BLaER1 treated with 17β-estradiol and CSF1 and Interleukin-3, amounts not matched to agents 10 nM and 100 nM (cell line): ENCODE data around the gene NPDC1.
A peak's percentile ranks its signal among the peaks of the same experiment; 100 is the strongest.

Experiments
- H3K27ac ChIP-seq, 11 experiments: shearing (Covaris generic); formaldehyde crosslinking; 2 replicates each; pipeline ENCODE4 v1.8.1; 2022
- H3K27me3 ChIP-seq, 11 experiments: shearing (Covaris generic); formaldehyde crosslinking; 2 replicates each; pipeline ENCODE4 v1.8.1; 2022
- H3K36me3 ChIP-seq, 11 experiments: shearing (Covaris generic); formaldehyde crosslinking; 2 replicates each; pipeline ENCODE4 v1.8.1; 2022
- H3K4me1 ChIP-seq, 10 experiments: shearing (Covaris generic); formaldehyde crosslinking; 2 replicates each; pipeline ENCODE4 v1.8.1; 2022
- H3K4me2 ChIP-seq, 11 experiments: shearing (Covaris generic); formaldehyde crosslinking; 2 replicates each; pipeline ENCODE4 v1.8.1; 2022
- H3K4me3 ChIP-seq, 10 experiments: shearing (Covaris generic); formaldehyde crosslinking; 2 replicates each; pipeline ENCODE4 v1.8.1; 2022
- H3K9ac ChIP-seq, 11 experiments: shearing (Covaris generic); formaldehyde crosslinking; 2 replicates each; pipeline ENCODE4 v1.8.1; 2022
- H3K9me3 ChIP-seq, 11 experiments: shearing (Covaris generic); formaldehyde crosslinking; replicated peaks in 1 of 11; 2 replicates each; pipeline ENCODE4 v1.8.1; 2022
- H4K20me1 ChIP-seq, 11 experiments: shearing (Covaris generic); formaldehyde crosslinking; 2 replicates each; pipeline ENCODE4 v1.8.1; 2022
- Cebpa-rat ChIP-seq, 11 experiments: shearing (Covaris generic); IDR thresholded peaks; 2 replicates each; pipeline ENCODE4 v1.8.1; 2022

The NPDC1 gene

DNA sequence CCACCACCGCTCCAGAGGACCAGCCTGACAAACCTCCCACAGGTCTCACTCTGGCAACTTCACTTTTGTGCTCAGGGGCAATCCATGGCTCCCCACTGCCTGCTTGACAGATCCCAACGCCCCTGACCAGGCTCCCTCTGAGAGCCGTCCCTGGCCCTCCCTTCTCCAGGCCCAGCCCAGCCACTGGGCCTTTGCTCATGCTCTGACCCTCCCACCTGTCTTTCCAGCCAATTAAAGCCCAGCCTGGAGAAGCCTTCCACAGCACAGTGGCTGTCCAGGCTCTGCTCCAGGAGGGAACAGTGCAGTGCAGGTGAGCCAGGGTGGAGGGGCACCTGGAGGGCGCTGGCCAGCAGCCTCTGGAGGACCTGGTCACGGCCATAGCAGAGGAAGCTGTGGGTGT is 4.6 kb upstream of the NPDC1 start:
- Histone ChIP-seq H3K36me3 (no peaks in the 10 kb centered on the region), H3K4me3 (no peak overlapping the region), H4K20me1 (peaks cover 0 to 83% (median 41%) of the 10 kb centered on the region in 11 experiments; a peak in 18 of 22 replicates), H3K4me1 (peaks cover 9 to 33% (median 23%) of the 10 kb centered on the region in 10 experiments; a peak in 19 of 20 replicates), H3K27me3 (peaks cover 87 to 99% (median 96%) of the 10 kb centered on the region in 11 experiments), H3K9me3 (no peaks in the 10 kb centered on the region), H3K9ac (no peak overlapping the region), H3K4me2 (no peak overlapping the region), H3K27ac (no peak overlapping the region)
- no peak for TF ChIP-seq Cebpa-rat (IDR thresholded peaks at IDR 0.05)

DNA sequence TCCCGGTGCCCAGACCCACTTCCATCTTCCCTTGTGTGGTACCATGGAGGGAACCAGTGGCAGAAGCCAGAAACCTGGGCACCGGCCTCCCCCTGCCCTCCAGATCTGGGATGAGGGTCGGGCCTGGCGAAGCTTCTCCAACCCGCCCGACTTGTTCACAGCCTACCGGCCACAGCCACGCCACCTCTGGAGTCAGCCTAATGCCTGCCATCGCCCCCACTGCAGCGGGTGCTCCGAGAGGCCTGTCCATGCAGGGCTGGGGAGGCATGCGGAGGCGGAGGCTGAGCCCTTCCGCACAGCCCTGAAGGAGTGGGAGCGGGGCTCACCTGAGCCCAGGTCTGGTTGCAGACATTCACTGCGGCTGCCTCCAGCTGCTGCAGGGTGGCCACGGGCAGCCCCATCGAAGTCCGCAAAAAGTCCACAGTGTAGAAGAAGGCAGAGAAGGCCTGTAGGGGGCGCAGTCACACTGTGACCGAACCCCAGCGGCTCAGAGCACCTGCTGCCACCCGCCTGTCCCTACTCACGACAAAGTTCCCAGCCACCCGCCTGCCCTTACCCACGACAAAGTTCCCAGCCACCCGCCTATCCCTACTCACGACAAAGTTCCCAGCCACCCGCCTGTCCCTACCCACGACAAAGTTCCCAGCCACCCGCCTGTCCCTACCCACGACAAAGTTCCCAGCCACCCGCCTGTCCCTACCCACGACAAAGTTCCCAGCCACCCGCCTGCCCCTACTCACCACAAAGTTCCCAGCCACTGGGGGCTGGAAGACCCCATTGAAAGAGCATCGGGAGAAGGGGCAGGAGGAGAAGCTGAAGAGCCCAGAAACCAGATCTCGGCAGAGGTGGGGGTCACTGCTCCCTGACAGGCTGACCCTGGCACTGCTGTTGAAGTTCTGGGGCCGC is 3.8 kb upstream of the NPDC1 start:
- Histone ChIP-seq H3K36me3 (no peaks in the 10 kb centered on the region), H4K20me1 (peaks cover 3 to 83% (median 49%) of the 10 kb centered on the region in 11 experiments; a peak in 21 of 22 replicates), H3K9me3 (no peaks in the 10 kb centered on the region), H3K4me2 (no peak overlapping the region), H3K27ac (no peak overlapping the region), H3K4me1 (peaks cover 16 to 41% (median 30%) of the 10 kb centered on the region in 10 experiments), H3K27me3 (peaks cover 79 to 99% (median 96%) of the 10 kb centered on the region in 11 experiments), H3K9ac (no peak overlapping the region), H3K4me3 (no peak overlapping the region)
- TF ChIP-seq Cebpa-rat (IDR thresholded peaks at IDR 0.05) = no peak

DNA sequence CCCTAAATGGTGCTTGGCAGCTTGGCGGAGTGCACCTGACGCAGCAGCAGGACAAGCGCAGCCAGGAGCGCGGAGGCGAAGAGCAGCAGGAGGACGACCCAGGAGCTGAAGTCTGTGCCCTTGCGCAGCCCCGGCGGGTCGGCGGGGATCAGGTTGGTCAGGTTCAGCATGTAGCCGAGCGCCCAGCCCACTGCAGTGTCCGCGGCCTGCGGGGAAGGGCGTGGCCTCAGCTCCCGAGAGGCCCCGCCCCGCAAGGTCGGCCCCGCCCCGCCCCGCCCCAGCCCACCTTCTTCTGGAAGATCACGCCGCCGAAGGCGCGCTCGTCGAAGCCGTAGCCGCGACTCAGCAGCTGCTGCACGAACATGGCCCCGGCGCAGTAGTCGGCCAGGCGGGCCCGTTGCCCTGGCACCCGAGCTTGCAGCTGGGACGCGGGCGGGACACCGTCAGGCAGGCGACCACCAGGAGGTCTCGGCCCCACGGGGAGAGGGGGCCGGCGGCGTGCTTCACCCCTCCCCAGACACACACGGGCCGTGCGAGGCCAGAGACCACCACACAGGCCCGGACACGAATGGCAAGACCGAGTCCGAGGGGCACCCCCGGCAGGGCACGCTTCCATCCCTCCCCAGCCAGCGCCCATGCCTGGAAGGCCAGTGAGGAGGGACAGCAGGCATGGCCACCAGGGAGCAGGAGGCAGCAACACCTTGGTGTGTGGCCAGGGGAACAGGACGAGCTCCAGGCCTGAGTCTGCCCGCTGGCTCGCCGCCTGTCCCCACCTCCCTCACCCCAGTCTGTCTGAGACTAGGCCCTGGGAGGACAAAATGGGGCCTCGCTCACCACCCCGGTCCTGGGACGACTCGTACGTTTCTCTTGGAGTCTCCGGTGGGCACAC is 2.9 kb upstream of the NPDC1 start:
- Histone ChIP-seq H4K20me1 (peaks cover 12 to 84% (median 58%) of the 10 kb centered on the region in 11 experiments; a peak in 21 of 22 replicates), H3K9me3 (no peaks in the 10 kb centered on the region), H3K4me3 (no peak overlapping the region), H3K27me3 (peaks cover 70 to 96% (median 89%) of the 10 kb centered on the region in 11 experiments), H3K36me3 (no peaks in the 10 kb centered on the region), H3K27ac (no peak overlapping the region), H3K9ac (no peak overlapping the region), H3K4me2 (no peak overlapping the region), H3K4me1 (peaks cover 25 to 50% (median 39%) of the 10 kb centered on the region in 10 experiments)
- TF ChIP-seq Cebpa-rat (IDR thresholded peaks at IDR 0.05) = no peak

DNA sequence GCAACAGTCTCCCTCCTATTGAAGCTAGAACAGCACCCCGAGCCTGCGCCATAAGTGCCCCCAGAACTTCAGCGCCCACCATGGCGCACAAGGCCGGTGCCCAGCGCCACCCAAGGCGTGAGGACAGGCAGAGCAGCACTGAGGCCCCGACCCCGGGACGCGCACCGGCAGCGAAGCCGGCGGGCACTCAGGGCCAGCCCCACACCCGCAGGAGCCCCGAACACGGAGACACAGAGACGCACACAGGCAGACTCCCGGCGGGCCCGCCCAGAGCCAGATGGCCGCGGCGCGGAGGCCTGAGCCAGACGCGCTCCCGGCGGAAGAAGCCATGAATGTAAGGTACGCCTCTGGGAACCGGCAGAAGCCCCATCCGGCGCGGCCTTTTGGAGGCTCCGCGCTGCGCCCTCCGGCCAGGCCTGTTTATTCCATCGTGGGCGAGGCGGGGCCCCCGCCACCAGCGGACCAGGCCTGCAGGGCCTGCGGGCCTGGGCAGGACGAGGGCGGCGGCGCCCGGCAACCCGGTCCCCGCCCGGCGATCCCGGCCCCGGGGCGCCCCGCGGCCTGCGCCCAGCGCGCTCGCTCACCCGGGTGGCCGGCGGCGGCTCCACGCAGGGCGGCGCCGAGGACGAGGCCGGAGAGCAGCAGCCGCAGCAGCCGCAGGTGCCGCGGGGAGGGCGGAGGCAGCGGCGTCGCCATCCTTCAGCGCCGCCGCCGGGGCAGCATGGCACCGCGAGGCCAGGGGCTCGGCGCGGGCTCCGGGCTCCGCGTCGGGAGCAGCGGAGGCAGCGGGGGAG is 486 bp downstream of the NPDC1 start:
- Histone ChIP-seq H3K4me1 (peaks cover 52 to 65% (median 60%) of the 10 kb centered on the region in 10 experiments), H3K27me3 (peaks cover 36 to 62% (median 55%) of the 10 kb centered on the region in 11 experiments), H3K36me3 (peaks cover 3 to 11% (median 5%) of the 10 kb centered on the region in 11 experiments; a peak in 11 of 22 replicates), H3K4me2 (peak overlapping the region; percentile 95 to 100 (median 99)), H3K4me3 (peak overlapping the region; percentile 72 to 86 (median 81)), H4K20me1 (peaks cover 37 to 85% (median 72%) of the 10 kb centered on the region in 11 experiments), H3K9ac (peak overlapping the region; percentile 61 to 84 (median 76)), H3K27ac (peak overlapping the region in 10 of 11 experiments; percentile 28 to 70 (median 56); a peak in 17 of 22 replicates), H3K9me3 (no peaks in the 10 kb centered on the region)
- TF ChIP-seq Cebpa-rat (IDR thresholded peaks at IDR 0.05) = no peak

DNA sequence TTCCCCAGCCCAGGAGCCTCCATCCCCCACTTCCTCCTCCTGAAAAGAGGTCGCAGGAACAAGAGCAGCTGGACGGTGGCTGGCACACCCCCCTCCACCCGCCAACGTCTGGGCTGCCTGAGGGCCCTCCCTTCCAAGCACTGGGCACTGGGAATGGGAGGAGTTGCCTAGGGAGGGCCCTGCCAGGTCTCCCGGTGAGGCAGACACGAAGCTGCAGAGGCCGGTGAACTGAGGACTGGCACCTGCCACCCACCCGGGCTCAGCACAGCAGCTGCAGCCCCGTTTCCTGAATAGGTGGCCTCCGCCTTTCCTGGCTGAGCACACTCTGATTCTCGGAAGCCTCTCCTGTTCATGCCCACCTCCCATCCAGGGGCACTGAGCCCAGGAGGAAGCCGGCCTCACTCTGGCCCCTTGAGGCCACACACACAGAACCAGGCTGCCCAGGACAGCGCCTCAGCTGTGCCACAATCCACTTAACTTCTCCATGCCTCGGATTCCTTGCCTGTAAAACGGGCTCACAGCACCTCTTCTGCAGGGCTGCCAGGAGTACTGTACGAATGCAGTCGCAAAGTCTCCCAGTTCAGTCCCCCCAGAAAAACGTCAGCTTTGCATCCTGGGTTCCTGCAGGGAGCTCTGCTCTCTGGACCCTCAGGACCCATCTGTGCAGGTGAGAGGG is 1.3 kb downstream of the NPDC1 start:
- Histone ChIP-seq H3K9ac (peak overlapping the region; percentile 61 to 84 (median 76); a peak in 21 of 22 replicates), H3K27ac (peak overlapping the region in 4 of 11 experiments; percentile 37 to 70 (median 62); a peak in 9 of 22 replicates), H3K9me3 (no peaks in the 10 kb centered on the region), H3K4me2 (peak overlapping the region; percentile 95 to 100 (median 99)), H3K27me3 (peaks cover 28 to 54% (median 46%) of the 10 kb centered on the region in 11 experiments), H3K36me3 (peaks cover 5 to 17% (median 11%) of the 10 kb centered on the region in 11 experiments; a peak in 21 of 22 replicates), H3K4me1 (peaks cover 54 to 71% (median 63%) of the 10 kb centered on the region in 10 experiments), H3K4me3 (peak overlapping the region; percentile 72 to 86 (median 81)), H4K20me1 (peaks cover 37 to 82% (median 67%) of the 10 kb centered on the region in 11 experiments)
- TF ChIP-seq Cebpa-rat (IDR thresholded peaks at IDR 0.05) = no peak

DNA sequence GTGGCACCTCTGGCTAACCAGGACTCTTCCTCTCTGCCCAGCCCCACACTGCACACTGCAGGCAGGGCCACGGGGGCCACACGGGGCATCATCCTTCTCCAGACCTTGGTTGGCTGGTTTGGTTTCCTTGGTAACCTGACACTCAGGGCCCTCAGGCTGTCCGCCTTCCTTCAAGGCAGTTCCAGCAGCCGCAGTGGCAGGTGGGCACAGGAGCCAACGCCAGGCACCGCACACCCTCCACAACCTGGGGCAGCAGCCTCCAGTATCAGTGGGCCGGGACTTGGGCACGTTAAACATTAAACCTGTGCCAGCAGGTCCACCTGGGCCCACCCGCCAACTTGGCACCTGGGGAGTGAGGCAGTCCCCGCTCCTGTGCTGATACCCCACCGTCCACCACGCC is 1.9 kb downstream of the NPDC1 start:
- H4K20me1 ChIP-seq = peaks cover 38 to 82% (median 73%) of the 10 kb centered on the region in 11 experiments
- peaks cover 11 to 23% (median 18%) of the 10 kb centered on the region in 11 experiments for H3K36me3 ChIP-seq
- H3K4me2 ChIP-seq = peak overlapping the region; percentile 95 to 100 (median 99)
- no peaks in the 10 kb centered on the region for H3K9me3 ChIP-seq
- H3K4me3 ChIP-seq = peak overlapping the region; percentile 72 to 86 (median 81)
- H3K4me1 ChIP-seq = peaks cover 54 to 77% (median 67%) of the 10 kb centered on the region in 10 experiments
- peak overlapping the region in 3 of 11 experiments; percentile 37 to 70 (median 48); a peak in 8 of 22 replicates for H3K27ac ChIP-seq
- peak overlapping the region in 10 of 11 experiments; percentile 61 to 84 (median 76); a peak in 20 of 22 replicates for H3K9ac ChIP-seq
- H3K27me3 ChIP-seq = peaks cover 21 to 48% (median 40%) of the 10 kb centered on the region in 11 experiments
- no peak for TF ChIP-seq Cebpa-rat (IDR thresholded peaks at IDR 0.05)
